HG03354 (cell line): ENCODE results near the gene EIF2B4.
A peak's percentile ranks its signal among the peaks of the same experiment; 100 is the strongest.
"Not testable (repeated sequence)": the region's sequence is repeated elsewhere in the genome, so short reads cannot be mapped to it uniquely, and the experiment has no call there.

Source experiments
- ATAC-seq: cut with Tn5 transposase; IDR thresholded peaks from one replicate; pipeline ENCODE4 v1.9.1; 2021; ENCODE audit warnings: mild to moderate bottlenecking; ENCODE audit not compliant: unreplicated experiment, poor library complexity, severe bottlenecking

The EIF2B4 gene

GRCh38 chr2:27351802-27352598 lies 18.1 kb downstream of the EIF2B4 start:
- ATAC-seq: no peak

- no peak for ATAC-seq
Observed at GRCh38 chr2:27350106-27350693, 19.9 kb downstream of the EIF2B4 start.

- no peak for ATAC-seq
Observed at GRCh38 chr2:27347641-27348040, 22.5 kb downstream of the EIF2B4 start.

GRCh38 chr2:27336173-27336572 lies 34.0 kb downstream of the EIF2B4 start:
- no peak for ATAC-seq

- no peak for ATAC-seq
Observed at GRCh38 chr2:27335311-27335710, 34.8 kb downstream of the EIF2B4 start.

GRCh38 chr2:27324720-27325119 lies 45.4 kb downstream of the EIF2B4 start:
- ATAC-seq: no peak

GRCh38 chr2:27323596-27324285 lies 46.4 kb downstream of the EIF2B4 start:
- ATAC-seq: no peak

GRCh38 chr2:27322766-27323595 lies 47.2 kb downstream of the EIF2B4 start, which contains the start of gene MPV17:
MPV17 (minus strand) TSS chr2:27323097; CDS start chr2:27322517, 580 bp downstream.
- peak; percentile 94 for ATAC-seq

GRCh38 chr2:27322301-27322765 lies 47.8 kb downstream of the EIF2B4 start:
- ATAC-seq: no peak

- no peak for ATAC-seq
Observed at GRCh38 chr2:27320958-27321543, 49.1 kb downstream of the EIF2B4 start.

- not testable (repeated sequence) for ATAC-seq
Observed at GRCh38 chr2:27319839-27320238, 50.3 kb downstream of the EIF2B4 start.

- ATAC-seq: no peak
Observed at GRCh38 chr2:27316655-27317412, 53.3 kb downstream of the EIF2B4 start.

GRCh38 chr2:27315122-27315521 lies 55.0 kb downstream of the EIF2B4 start:
- no peak for ATAC-seq

- ATAC-seq: no peak
Observed at GRCh38 chr2:27314709-27315108, 55.4 kb downstream of the EIF2B4 start.
